GM11168 (cell line): ENCODE results near the gene GTF2E1.

Source experiments
- in situ Hi-C: fragments of 300-500 bp; cut with MboI; formaldehyde crosslinking; loops from one replicate; pipeline ENCODE4 v1.12.0; 2022; ENCODE audit warnings: low sequenced_read_pairs; ENCODE audit not compliant: unreplicated experiment

The GTF2E1 gene

GRCh38 chr3:120795017-120795648 lies 52.6 kb downstream of the GTF2E1 start:
- in situ Hi-C loops: no loop called here

DNA sequence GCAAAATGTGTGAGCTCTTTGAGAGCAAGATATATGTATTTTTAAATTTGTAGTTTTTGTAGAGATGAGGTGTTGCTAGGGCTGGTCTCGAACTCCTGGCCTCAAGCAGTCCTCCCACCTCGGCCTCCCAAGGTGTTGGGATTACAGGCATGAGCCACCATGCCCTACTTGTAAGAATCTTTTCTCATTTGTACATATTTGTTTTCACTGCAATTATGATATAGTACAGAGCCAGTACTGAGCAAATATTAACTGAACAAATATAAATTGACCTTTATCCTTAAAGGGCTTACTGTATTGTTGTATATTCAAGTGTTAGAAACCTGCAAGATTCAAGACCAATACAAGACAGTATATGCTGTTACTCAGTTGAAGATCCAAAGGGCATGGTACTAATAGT lies 53.4 kb downstream of the GTF2E1 start:
- in situ Hi-C loops: no loop called here

DNA sequence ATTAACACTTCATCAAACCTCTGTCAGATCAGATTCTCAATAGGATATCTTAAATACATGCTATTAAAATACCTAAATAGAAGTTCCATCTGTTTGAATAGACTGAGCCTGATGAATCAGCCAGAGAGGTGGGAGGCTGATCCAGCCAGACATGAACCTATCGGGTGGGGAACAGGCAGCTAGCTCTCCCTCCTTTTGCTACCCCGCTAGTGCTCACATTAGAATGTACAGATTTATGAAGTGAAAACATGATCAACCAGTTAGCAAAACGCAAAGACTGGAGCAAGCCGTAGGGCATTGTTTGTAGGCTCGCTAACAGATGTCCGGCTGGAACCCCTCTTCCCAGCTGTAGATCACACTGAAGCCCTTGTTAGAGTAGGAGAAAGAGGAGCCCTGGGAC lies 54.4 kb downstream of the GTF2E1 start:
- in situ Hi-C loops: no loop called here

DNA sequence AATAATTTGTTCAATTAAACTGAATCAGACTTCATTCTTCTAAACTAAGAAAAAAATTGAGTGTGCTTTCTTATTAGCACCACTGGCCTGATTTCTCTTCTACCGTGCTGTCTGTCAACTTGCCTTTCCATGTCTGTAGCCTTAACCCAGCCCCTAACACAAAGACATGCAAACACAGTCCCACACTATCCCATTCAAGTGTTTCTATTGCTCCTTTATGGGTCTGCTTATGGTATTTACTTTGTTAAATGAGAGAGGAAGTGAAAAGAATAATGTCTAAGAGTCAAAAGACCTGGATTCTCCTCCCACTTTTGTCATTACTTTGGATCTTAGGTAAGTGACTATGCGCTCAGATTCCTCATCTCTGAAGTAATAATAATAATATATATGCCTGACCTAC lies 55.3 kb downstream of the GTF2E1 start:
- in situ Hi-C loops: no loop called here

DNA sequence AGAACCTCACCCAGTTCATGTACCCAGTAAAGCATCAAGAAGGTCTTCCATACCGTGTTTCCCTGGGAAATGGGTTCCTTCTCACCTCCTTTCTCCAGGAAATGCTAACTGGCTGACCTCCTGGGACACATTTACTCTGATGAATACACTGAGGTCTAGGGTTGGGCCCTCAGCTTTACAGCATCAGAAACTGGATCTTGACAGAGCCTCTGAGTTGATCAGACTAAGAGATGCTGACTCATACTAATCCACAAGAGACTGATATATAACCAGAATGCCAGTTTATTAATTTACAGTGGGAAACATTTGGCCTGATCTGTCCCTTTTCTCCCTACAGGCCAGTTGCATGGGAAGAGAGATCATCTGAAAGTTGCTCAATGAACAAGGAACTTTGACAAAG lies 55.8 kb downstream of the GTF2E1 start:
- in situ Hi-C loops: no loop called here

DNA sequence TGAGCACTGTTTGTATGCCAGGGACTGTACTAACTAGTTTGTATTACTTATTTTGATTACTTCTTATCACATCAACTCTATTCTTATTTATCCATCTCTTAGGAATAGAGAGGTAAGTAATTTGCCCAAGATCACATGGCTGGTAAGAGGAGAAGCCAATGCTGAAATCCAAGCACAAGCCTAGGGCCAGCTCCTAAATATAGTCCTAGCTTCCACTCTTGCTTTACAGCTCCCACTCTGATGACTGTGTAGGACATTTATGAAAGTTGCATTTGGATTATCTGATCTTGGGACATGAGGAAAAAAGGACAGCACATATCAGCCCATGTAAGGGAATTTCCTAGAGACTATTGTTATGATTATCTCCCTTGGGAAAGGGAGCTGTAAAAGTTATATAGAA lies 58.1 kb downstream of the GTF2E1 start:
- in situ Hi-C loops: no loop called here

GRCh38 chr3:120801484-120801883 lies 58.9 kb downstream of the GTF2E1 start:
- in situ Hi-C loops: no loop called here

DNA sequence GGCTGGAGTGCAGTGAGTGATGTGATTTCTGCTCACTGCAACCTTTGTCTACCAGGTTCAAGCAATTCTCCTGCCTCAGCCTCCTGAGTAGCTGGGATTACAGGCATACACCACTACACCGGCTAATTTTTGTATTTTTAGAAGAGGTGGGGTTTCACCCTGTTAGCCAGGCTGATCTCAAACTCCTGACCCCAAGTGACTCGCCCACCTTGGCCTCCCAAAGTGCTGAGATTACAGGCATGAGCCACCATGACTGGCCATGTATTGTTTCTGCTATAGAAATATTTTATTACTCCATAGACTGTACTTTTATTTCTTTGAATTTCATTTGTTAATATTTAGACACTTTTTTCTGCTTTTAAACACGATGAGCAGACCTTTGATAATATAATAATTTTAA lies 60.4 kb downstream of the GTF2E1 start:
- in situ Hi-C loops: no loop called here

- in situ Hi-C loops: no loop called here
Observed at GRCh38 chr3:120816728-120817127, 74.2 kb downstream of the GTF2E1 start.

GRCh38 chr3:120820748-120821147 lies 78.2 kb downstream of the GTF2E1 start:
- in situ Hi-C loops: no loop called here

- in situ Hi-C loops: no loop called here
Observed at GRCh38 chr3:120821426-120821825, 78.9 kb downstream of the GTF2E1 start.

GRCh38 chr3:120823156-120823555 lies 80.6 kb downstream of the GTF2E1 start:
- in situ Hi-C loops: no loop called here

DNA sequence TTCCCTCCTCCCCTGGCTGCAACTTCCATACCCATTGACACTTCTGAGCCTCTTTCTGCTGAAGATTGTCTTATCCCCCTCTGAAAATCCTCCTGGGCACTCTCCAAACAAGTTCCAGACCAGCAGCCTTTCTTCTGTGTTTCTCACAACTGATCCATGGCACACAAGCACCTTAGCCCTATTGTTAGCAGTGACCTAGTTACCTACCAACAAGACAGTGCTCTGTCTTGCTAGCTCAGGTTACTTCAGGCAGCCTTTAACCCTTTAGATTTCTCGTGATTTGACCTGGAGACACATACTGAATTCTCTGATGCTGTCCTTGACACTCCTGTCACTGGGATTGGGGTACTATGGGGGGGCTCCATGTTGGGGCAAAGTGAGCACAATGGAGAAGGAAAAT lies 82.1 kb downstream of the GTF2E1 start:
- in situ Hi-C loops: no loop called here

GRCh38 chr3:120828796-120829195 lies 86.3 kb downstream of the GTF2E1 start:
- in situ Hi-C loops: no loop called here

DNA sequence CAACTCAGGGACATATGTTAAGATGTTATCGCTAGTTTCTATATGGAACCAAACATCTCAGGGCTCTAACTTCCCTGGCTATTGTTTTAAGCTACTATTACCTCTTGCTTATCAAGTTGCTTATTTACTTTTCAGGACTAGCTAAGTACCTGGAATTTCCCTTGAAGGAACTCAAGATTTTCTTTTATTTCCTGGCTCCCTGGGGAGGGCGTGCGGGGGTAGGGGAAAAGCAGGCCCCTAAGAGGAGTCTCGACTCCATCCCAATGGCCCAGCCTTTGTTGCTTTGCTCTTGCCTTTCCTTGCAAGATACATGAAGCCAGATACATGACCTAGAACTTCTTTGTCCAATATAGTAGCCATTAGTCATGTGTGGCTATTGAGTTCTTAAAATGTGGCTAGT lies 88.5 kb downstream of the GTF2E1 start:
- in situ Hi-C loops: no loop called here
